ENCODE measurements around the gene CNOT11.

The CNOT11 gene

DNA sequence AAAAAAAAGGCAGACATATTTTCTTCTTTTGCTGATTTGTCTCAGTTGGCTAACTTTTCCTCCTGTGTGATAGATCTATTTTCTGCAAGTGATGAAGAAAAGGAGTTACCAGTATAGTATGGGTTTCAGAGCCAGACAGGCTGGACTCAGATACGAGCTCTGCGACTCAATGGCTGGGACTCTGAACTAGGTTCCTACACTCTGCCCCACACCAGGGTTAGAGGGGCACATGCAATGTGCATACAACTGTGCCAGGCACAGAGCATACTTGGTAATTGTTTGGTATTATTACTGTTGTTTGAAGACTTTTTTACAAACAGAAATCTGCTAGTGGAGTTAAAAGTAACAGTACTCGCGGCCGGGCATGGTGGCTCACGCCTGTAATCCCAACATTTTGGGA lies 34.0 kb downstream of the CNOT11 start:
- DNase-seq (ENCODE audit: low read depth) = no peak
- TF ChIP-seq CTCF (IDR thresholded peaks at IDR 0.05; ENCODE audit: low read length, missing control alignments) = no peak
- H3K4me3 ChIP-seq (replicated peaks; ENCODE audit: low read depth, low read length) = no peak overlapping the region

DNA sequence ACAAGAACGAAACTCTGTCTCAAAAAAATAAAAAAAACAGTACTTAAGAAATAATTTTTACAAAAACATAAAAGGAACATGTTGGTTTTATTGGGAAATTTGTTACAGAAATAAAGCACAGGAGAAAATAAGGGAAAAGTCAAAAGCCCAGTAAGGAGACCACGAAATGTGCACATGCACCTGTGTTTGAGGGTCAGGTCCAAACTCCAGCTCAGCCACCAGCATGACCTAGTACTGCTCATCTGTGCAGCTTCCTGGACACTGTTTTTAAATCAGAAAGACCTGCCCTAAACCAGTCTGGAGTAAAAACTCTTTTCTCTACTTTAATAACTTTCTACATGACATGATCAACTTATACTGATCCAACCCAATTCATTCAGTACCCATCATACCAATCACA lies 34.6 kb downstream of the CNOT11 start:
- no peak for DNase-seq (ENCODE audit: low read depth)
- TF ChIP-seq CTCF (IDR thresholded peaks at IDR 0.05; ENCODE audit: low read length, missing control alignments) = no peak
- no peak overlapping the region for H3K4me3 ChIP-seq (replicated peaks; ENCODE audit: low read depth, low read length)

DNA sequence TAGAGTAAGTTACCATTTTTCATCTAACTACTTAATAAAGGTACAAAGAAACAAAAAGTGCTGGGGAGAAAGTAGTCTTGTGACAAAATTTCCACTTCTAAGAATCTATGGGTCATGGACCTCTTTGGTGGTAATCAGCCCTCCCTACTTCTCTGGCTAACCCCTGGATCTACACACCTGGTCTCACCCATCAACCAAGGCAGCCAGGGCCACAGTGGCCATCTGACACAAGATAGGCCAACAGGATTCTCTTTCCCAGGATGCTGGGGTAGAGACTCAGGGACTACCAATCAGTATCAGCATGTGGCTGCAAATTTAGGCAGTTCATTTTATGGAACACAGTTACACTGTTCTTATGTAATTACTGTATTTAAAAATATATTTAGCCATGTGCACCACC lies 38.0 kb downstream of the CNOT11 start:
- no peak overlapping the region for H3K4me3 ChIP-seq (replicated peaks; ENCODE audit: low read depth, low read length)
- TF ChIP-seq CTCF (IDR thresholded peaks at IDR 0.05; ENCODE audit: low read length, missing control alignments) = no peak
- DNase-seq (ENCODE audit: low read depth) = no peak

- no peak for DNase-seq (ENCODE audit: low read depth)
- TF ChIP-seq CTCF (IDR thresholded peaks at IDR 0.05; ENCODE audit: low read length, missing control alignments) = no peak
- H3K4me3 ChIP-seq (replicated peaks; ENCODE audit: low read depth, low read length) = no peak overlapping the region
Measured at GRCh38 chr2:101291973-101292372, 39.3 kb downstream of the CNOT11 start.

DNA sequence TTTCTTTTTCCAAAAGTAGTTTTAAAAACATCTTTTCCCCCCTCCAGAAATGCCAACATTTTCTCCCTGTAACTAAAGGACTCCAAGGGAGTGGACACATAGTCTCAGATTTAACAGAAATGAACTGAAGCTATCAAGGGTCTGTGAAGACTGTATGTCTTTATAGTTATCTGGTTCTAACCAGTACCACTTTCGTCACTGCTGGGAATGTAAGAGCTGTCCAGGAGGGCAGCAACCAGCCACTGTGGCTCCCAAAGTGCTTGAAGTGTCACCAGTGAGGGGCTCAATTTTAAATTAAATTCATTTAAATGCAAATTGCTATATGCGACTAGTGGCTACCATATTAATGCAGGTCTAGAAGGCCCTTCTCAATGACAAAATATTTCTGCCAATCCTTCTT lies 40.9 kb downstream of the CNOT11 start:
- no peak for DNase-seq (ENCODE audit: low read depth)
- no peak overlapping the region for H3K4me3 ChIP-seq (replicated peaks; ENCODE audit: low read depth, low read length)
- no peak for TF ChIP-seq CTCF (IDR thresholded peaks at IDR 0.05; ENCODE audit: low read length, missing control alignments)

DNA sequence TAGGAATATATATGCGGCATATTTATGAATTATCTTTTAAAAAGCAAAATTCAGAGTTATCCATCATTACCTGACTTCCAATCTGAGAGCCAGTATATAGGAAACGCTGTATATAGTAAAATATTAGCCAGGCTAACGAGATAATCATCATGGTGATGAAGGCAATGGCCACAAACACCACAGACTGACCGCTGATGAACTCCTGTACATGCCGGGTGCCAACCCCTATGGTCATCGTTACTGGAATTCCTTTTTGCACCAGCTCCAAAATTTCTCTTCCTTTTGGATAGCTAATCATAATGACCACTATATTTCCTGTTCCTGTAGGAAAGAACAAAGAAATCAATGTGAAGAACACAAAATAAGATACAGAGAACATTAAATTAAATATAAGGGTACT lies 42.2 kb downstream of the CNOT11 start:
- H3K4me3 ChIP-seq (replicated peaks; ENCODE audit: low read depth, low read length) = no peak overlapping the region
- no peak for DNase-seq (ENCODE audit: low read depth)
- no peak for TF ChIP-seq CTCF (IDR thresholded peaks at IDR 0.05; ENCODE audit: low read length, missing control alignments)

DNA sequence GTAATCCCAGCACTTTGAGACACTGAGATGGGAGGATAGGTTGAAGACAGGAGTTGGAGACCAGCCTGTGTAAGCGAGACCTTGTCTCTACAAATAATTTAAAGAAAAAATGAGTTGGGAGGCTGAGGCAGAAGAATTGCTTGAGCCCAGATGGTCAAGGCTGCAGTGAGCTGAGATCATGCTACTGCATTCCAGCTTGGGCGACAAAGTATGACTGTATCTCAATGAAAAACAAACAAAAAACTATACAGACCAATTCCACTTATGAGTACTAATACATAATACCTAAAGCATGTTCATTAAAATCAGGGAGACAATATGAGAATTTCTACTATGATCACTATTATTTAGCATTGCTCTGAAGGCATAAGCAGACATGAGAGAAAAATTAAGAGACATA lies 43.2 kb downstream of the CNOT11 start:
- H3K4me3 ChIP-seq (replicated peaks; ENCODE audit: low read depth, low read length) = no peak overlapping the region
- no peak for TF ChIP-seq CTCF (IDR thresholded peaks at IDR 0.05; ENCODE audit: low read length, missing control alignments)
- peak; percentile 28 for DNase-seq (ENCODE audit: low read depth)
